Neural crest cell (in vitro differentiated cells): Measurements from ENCODE around the gene PAX8. TPM values are rescaled to one million over a fixed set of nuclear protein-coding genes. Genes with fewer than 3 reads are reported as not detected.

Experiments
- DNase-seq: peaks from one replicate; pipeline ENCODE4 v3.0.0; 2021; ENCODE audit warnings: low read depth, mixed read lengths, low spot score
- H3K27ac Mint-ChIP-seq: one replicate; pipeline ENCODE4 v1.8.0; 2021; ENCODE audit warnings: mild to moderate bottlenecking, mixed read lengths; ENCODE audit not compliant: unreplicated experiment
- H3K27me3 Mint-ChIP-seq: 2 replicates; pipeline ENCODE4 v1.8.0; 2021; ENCODE audit warnings: low read depth, mild to moderate bottlenecking, mixed read lengths
- H3K36me3 Mint-ChIP-seq: 2 replicates; pipeline ENCODE4 v1.8.0; 2021; ENCODE audit warnings: low read depth, mild to moderate bottlenecking, mixed read lengths
- H3K4me1 Mint-ChIP-seq: 2 replicates; pipeline ENCODE4 v1.8.0; 2021; ENCODE audit warnings: mixed read lengths
- H3K4me3 Mint-ChIP-seq: one replicate; pipeline ENCODE4 v1.8.0; 2021; ENCODE audit warnings: mild to moderate bottlenecking, mixed read lengths
- H3K9me3 Mint-ChIP-seq: 2 replicates; pipeline ENCODE4 v1.8.0; 2021; ENCODE audit warnings: mixed read lengths
- total RNA-seq: library from RNA; stranded (reverse); gene quantifications from 2 replicates; pipeline ENCODE4 v1.2.1, GENCODE V29; 2021
- TF ChIP-seq, protein P1 (sequence below): fragments of 200-600 bp; sonication (generic); conservative IDR thresholded peaks from 2 replicates; pipeline ENCODE4 v1.5.0; 2021; ENCODE audit warnings: antibody characterized with exemption, mild to moderate bottlenecking

Gene PAX8
- total RNA-seq, 1 donor from 2014 or later: 0.49 TPM

DNA sequence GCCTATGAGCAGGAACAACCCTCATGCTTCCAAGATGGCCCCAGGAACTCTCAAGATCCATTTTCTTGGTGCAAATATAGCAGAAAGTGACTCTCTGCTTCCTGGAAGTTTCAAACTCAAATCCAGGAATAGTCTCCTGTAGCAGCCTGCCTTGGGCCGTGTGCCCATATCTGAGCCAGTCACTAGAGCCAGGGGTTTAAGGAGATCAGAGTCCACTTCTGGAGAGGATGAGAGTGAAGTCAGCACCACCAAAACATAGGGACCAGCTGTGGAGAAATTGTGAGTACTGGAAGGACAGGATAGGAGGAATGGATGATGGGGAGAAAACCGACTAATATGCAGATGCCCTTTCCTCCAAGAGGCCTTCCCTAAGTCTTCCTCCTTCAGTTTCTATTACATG is 71.7 kb downstream of the PAX8 start:
- Mint-ChIP-seq H3K27ac (no peak overlapping the region), H3K27me3 (no peaks in the 10 kb centered on the region), H3K9me3 (no peaks in the 10 kb centered on the region), H3K4me3 (no peak overlapping the region), H3K36me3 (no peaks in the 10 kb centered on the region), H3K4me1 (peaks cover 26% of the 10 kb centered on the region)
- no peak for DNase-seq
- TF ChIP-seq, protein P1, sequence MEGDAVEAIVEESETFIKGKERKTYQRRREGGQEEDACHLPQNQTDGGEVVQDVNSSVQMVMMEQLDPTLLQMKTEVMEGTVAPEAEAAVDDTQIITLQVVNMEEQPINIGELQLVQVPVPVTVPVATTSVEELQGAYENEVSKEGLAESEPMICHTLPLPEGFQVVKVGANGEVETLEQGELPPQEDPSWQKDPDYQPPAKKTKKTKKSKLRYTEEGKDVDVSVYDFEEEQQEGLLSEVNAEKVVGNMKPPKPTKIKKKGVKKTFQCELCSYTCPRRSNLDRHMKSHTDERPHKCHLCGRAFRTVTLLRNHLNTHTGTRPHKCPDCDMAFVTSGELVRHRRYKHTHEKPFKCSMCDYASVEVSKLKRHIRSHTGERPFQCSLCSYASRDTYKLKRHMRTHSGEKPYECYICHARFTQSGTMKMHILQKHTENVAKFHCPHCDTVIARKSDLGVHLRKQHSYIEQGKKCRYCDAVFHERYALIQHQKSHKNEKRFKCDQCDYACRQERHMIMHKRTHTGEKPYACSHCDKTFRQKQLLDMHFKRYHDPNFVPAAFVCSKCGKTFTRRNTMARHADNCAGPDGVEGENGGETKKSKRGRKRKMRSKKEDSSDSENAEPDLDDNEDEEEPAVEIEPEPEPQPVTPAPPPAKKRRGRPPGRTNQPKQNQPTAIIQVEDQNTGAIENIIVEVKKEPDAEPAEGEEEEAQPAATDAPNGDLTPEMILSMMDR: no peak

DNA sequence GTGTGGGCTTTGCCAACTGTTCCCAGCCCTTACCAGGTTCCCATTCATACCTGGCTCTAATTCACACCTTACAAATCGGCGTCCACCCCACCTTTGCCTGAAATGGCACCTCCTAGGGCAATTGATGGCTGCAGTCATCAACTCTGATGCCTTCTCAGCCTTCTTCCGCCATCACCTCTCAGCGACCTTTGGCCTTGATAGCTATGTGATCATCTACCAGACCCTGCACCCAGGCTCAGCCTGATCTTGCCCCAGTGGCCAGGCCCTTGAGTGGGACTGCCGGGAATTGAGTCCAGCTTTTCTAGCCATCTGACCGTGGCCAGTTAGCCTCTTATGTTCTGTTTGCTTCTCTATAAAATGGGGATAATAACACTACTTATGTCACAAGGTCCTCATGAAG is 72.5 kb downstream of the PAX8 start:
- no peaks in the 10 kb centered on the region for H3K9me3 Mint-ChIP-seq
- H3K4me3 Mint-ChIP-seq: no peak overlapping the region
- H3K27ac Mint-ChIP-seq: no peak overlapping the region
- no peak for DNase-seq
- H3K36me3 Mint-ChIP-seq: no peaks in the 10 kb centered on the region
- H3K27me3 Mint-ChIP-seq: no peaks in the 10 kb centered on the region
- peaks cover 22% of the 10 kb centered on the region for H3K4me1 Mint-ChIP-seq
- TF ChIP-seq, protein P1: no peak

DNA sequence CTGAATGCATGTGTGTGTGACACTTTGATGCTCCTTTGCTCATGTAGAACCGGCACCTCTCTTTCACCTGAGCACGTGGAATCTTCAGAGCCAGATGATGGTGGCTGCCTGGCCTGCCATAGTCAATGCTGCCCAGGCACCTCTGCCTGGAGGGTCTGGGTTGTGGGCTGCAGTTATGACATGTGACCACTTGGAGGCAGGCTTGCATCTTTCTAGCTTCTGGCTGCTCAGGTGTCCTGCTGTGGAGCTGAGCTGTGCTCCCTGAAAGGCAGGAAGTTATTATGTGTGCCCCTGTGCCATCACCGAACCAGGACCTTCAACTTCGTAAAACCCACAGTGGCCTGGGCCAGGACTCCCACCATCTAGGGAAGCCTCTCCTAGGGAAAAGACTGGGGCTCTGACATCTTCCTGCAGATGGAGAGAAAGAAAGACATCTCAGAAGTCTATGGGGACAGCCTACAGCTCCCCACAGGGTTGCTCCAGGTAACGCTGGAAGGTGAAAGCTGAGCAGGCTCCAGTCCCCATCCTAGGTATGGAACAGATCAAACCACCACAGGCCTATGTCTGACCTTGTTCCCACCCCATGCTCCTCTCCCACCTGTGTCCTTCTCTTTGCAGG is 74.7 kb downstream of the PAX8 start:
- no peak overlapping the region for H3K4me3 Mint-ChIP-seq
- DNase-seq: peak; percentile 74

DNA sequence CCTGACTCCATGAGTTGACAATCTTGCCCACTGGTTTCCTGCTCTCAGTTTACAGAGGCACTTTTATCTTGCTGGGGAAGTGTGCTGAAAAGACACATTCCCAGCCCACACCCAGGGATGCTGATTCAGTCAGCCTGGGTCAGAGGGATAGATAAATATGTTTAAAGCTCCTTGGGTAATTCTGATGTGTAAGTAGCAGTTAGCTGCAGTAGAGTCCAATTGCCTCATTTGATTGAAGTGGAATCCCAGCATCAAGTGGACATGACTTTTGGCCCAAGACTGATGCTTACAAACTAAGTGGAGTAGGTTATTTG is 75.5 kb downstream of the PAX8 start:
- Mint-ChIP-seq H3K36me3 (no peaks in the 10 kb centered on the region), H3K9me3 (no peaks in the 10 kb centered on the region), H3K4me3 (no peak overlapping the region), H3K4me1 (peaks cover 22% of the 10 kb centered on the region), H3K27me3 (no peaks in the 10 kb centered on the region), H3K27ac (no peak overlapping the region)
- DNase-seq: no peak
- TF ChIP-seq, protein P1: no peak

More for the DNA sequence above, 74.7 kb downstream of the PAX8 start:
- no peak overlapping the region for H3K27ac Mint-ChIP-seq
- no peaks in the 10 kb centered on the region for H3K27me3 Mint-ChIP-seq
- H3K36me3 Mint-ChIP-seq: no peaks in the 10 kb centered on the region
- TF ChIP-seq, protein P1: peak; percentile 84
- peaks cover 22% of the 10 kb centered on the region for H3K4me1 Mint-ChIP-seq
- no peaks in the 10 kb centered on the region for H3K9me3 Mint-ChIP-seq

DNA sequence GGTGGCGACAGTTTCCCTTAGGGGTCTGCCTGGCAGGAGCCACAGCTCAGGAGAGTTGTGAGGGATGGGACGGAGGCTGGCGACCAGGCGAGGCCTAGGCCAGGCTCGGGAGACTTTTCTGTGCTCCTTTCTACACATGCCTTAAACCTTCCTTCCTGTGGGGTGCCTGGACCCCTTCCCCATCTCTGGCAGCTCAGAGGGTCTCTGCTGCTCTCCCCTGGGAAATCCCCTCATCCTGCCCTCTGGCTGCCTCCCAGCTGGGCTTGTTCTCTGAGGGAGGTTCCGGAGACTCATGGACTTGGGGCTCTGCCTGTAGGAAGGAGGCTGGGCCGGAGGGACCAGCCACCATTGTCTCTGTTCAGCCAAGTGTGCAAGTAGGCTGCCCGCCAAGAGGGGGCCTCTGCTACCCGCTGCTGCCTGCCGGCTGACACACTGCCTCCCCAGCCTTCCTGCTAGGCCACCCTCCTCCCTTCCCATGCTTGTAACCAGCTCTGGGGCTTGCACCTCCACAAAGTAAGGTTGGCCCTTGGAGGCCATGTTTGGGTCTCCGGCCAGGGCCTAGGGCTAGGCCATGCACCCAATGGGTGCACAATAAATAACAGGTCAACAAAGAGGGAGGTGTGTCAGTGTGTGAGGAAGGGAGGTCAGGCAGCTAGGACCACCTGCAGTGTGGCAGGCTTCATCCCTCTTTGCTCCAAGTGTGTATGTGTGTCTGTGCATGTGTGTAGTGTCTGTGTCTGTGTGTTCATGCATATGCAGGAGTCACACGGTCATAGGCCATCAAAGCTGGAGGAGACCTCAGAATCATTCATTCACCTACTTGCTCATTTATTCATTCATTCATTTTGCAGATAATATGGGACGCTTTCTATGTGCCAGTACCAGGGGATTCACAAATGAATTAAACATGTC is 76.2 kb downstream of the PAX8 start:
- peak overlapping the region; percentile 57 for H3K27ac Mint-ChIP-seq
- DNase-seq: no peak
- H3K4me1 Mint-ChIP-seq: peaks cover 22% of the 10 kb centered on the region
- H3K27me3 Mint-ChIP-seq: peaks cover 3% of the 10 kb centered on the region
- no peaks in the 10 kb centered on the region for H3K9me3 Mint-ChIP-seq
- H3K36me3 Mint-ChIP-seq: no peaks in the 10 kb centered on the region
- TF ChIP-seq, protein P1: no peak
- peak overlapping the region; percentile 47 for H3K4me3 Mint-ChIP-seq
